Ramos (cell line): ENCODE data around the gene SDK2.

Experiments
- in situ Hi-C: fragments of 300-500 bp; cut with MboI; formaldehyde crosslinking; loops from one replicate; pipeline ENCODE4 v1.14.3; 2022; ENCODE audit warnings: low sequenced_read_pairs; ENCODE audit not compliant: unreplicated experiment

Gene SDK2

GRCh38 chr17:73644145-73645049 lies at the start of gene SDK2:
Gene SDK2 (minus strand): TSS chr17:73644445. CDS start chr17:73644088, 357 bp downstream.
- in situ Hi-C loops, result no loop called here

- in situ Hi-C loops, result no loop called here
Observed at GRCh38 chr17:73693071-73693470, 48.8 kb upstream of the SDK2 start.

- in situ Hi-C loops, result no loop called here
Observed at GRCh38 chr17:73691321-73691766, 47.1 kb upstream of the SDK2 start.

- in situ Hi-C loops, result no loop called here
Observed at GRCh38 chr17:73690676-73691075, 46.4 kb upstream of the SDK2 start.

GRCh38 chr17:73689596-73690275 lies 45.5 kb upstream of the SDK2 start:
- in situ Hi-C loops, result no loop called here

- in situ Hi-C loops, result no loop called here
Observed at GRCh38 chr17:73686961-73687360, 42.7 kb upstream of the SDK2 start.

- in situ Hi-C loops, result no loop called here
Observed at GRCh38 chr17:73686126-73686525, 41.9 kb upstream of the SDK2 start.

- in situ Hi-C loops, result no loop called here
Observed at GRCh38 chr17:73684183-73684582, 39.9 kb upstream of the SDK2 start.

GRCh38 chr17:73683771-73684170 lies 39.5 kb upstream of the SDK2 start:
- in situ Hi-C loops, result no loop called here

GRCh38 chr17:73681946-73682345 lies 37.7 kb upstream of the SDK2 start:
- in situ Hi-C loops, result no loop called here

GRCh38 chr17:73679476-73679875 lies 35.2 kb upstream of the SDK2 start:
- in situ Hi-C loops, result no loop called here

GRCh38 chr17:73678999-73679398 lies 34.8 kb upstream of the SDK2 start:
- in situ Hi-C loops, result no loop called here

- in situ Hi-C loops, result no loop called here
Observed at GRCh38 chr17:73669771-73670170, 25.5 kb upstream of the SDK2 start.

GRCh38 chr17:73667181-73667959 lies 23.1 kb upstream of the SDK2 start:
- in situ Hi-C loops, result no loop called here

GRCh38 chr17:73663614-73664013 lies 19.4 kb upstream of the SDK2 start:
- in situ Hi-C loops, result no loop called here

GRCh38 chr17:73660366-73660765 lies 16.1 kb upstream of the SDK2 start:
- in situ Hi-C loops, result no loop called here

- in situ Hi-C loops, result no loop called here
Observed at GRCh38 chr17:73658821-73659515, 14.7 kb upstream of the SDK2 start.

GRCh38 chr17:73657473-73658116 lies 13.3 kb upstream of the SDK2 start:
- in situ Hi-C loops, result no loop called here

- in situ Hi-C loops, result no loop called here
Observed at GRCh38 chr17:73654241-73654640, 10.0 kb upstream of the SDK2 start.

GRCh38 chr17:73653810-73654209 lies 9.6 kb upstream of the SDK2 start:
- in situ Hi-C loops, result no loop called here
